HG02588 (cell line): ENCODE data around the gene PRAME.
"Not testable (repeated sequence)": the region's sequence is repeated elsewhere in the genome, so short reads cannot be mapped to it uniquely, and the experiment has no call there.

Source experiments
- ATAC-seq: cut with Tn5 transposase; IDR thresholded peaks from one replicate; pipeline ENCODE4 v1.9.1; 2021; ENCODE audit warnings: mild to moderate bottlenecking, moderate library complexity; ENCODE audit not compliant: unreplicated experiment

The PRAME gene

GRCh38 chr22:22553141-22553540 lies 5.9 kb downstream of the PRAME start:
- no peak for ATAC-seq

GRCh38 chr22:22552630-22553029 lies 6.4 kb downstream of the PRAME start:
- ATAC-seq: no peak

- ATAC-seq: no peak
Observed at GRCh38 chr22:22550789-22551434, 8.2 kb downstream of the PRAME start.

GRCh38 chr22:22548910-22549309 lies 10.2 kb downstream of the PRAME start:
- ATAC-seq: no peak

- ATAC-seq: no peak
Observed at GRCh38 chr22:22548317-22548716, 10.7 kb downstream of the PRAME start.

- no peak for ATAC-seq
Observed at GRCh38 chr22:22547692-22548300, 11.3 kb downstream of the PRAME start.

GRCh38 chr22:22547226-22547625 lies 11.8 kb downstream of the PRAME start:
- no peak for ATAC-seq

GRCh38 chr22:22546490-22546889 lies 12.6 kb downstream of the PRAME start:
- ATAC-seq: no peak

GRCh38 chr22:22545084-22545483 lies 14.0 kb downstream of the PRAME start:
- no peak for ATAC-seq

- ATAC-seq: no peak
Observed at GRCh38 chr22:22538226-22538989, 20.7 kb downstream of the PRAME start.

GRCh38 chr22:22536916-22537315 lies 22.1 kb downstream of the PRAME start:
- ATAC-seq: no peak

GRCh38 chr22:22536515-22536914 lies 22.6 kb downstream of the PRAME start:
- no peak for ATAC-seq

- no peak for ATAC-seq
Observed at GRCh38 chr22:22535662-22536061, 23.4 kb downstream of the PRAME start.

GRCh38 chr22:22534604-22535415 lies 24.3 kb downstream of the PRAME start:
- no peak for ATAC-seq

- no peak for ATAC-seq
Observed at GRCh38 chr22:22533863-22534262, 25.2 kb downstream of the PRAME start.

- ATAC-seq: no peak
Observed at GRCh38 chr22:22533417-22533816, 25.6 kb downstream of the PRAME start.

GRCh38 chr22:22532547-22533071 lies 26.5 kb downstream of the PRAME start:
- ATAC-seq: not testable (repeated sequence)

GRCh38 chr22:22531770-22532546 lies 27.1 kb downstream of the PRAME start:
- ATAC-seq: no peak

- ATAC-seq: no peak
Observed at GRCh38 chr22:22528780-22529179, 30.3 kb downstream of the PRAME start.

- ATAC-seq: no peak
Observed at GRCh38 chr22:22527312-22527711, 31.8 kb downstream of the PRAME start.
